ENCODE data around the gene HAUS6. TPM values are rescaled to one million over a fixed set of nuclear protein-coding genes. Genes with fewer than 3 reads are reported as not detected.
"Not testable (repeated sequence)": the region's sequence is repeated elsewhere in the genome, so short reads cannot be mapped to it uniquely, and the experiment has no call there.

Gene HAUS6
- total RNA-seq: 6.4 TPM
- long read RNA-seq, full-length matches to known transcripts: 4 of 9 reads
- long read RNA-seq, partial matches to known transcripts: 4 of 9 reads
- long read RNA-seq, other reads (novel, unspliced or antisense): 1 of 9 reads

GRCh38 chr9:19102631-19103345 lies at the start of gene HAUS6:
HAUS6 (minus strand) TSS chr9:19102904; CDS start chr9:19102651, 253 bp downstream.
- peak; percentile 98 for DNase-seq (ENCODE audit: low spot score)

GRCh38 chr9:19152160-19152498 lies 49.4 kb upstream of the HAUS6 start:
- intact Hi-C loops (cut with DNase I); DNase-seq (ENCODE audit: low spot score): not testable (repeated sequence)

More at GRCh38 chr9:19102631-19103345, at the start of gene HAUS6:
- intact Hi-C loops (cut with DNase I): loop anchor here (1.0 to 10.0 kb wide), 4 partner anchors 24 to 352 kb away; partner anchors contain the start of genes DENND4C, PLIN2 and RRAGA

GRCh38 chr9:19151425-19152159 lies 48.9 kb upstream of the HAUS6 start:
- intact Hi-C loops (cut with DNase I): no loop called here
- DNase-seq (ENCODE audit: low spot score): no peak

GRCh38 chr9:19149230-19149629 lies 46.5 kb upstream of the HAUS6 start:
- intact Hi-C loops (cut with DNase I): no loop called here

DNA sequence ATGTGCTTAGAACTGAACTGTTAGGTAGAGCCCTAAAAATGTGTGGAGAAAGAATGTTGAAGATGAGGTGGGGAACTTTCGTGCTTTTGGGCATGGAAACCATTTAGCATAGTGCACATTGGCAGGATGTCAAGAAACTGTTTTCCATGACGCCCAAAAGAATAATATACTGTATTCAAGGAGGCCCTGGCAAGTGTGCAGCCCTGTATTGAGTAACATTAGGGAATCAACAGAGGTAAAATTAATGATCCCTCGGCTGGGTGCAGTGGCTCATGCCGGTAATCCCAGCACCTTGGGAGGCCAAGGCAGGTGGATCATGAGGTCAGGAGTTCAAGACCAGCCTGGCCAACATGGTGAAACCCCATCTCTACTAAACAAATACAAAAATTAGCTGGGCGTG lies 45.5 kb upstream of the HAUS6 start:
- intact Hi-C loops (cut with DNase I): no loop called here
- no peak for DNase-seq (ENCODE audit: low spot score)

More at GRCh38 chr9:19149230-19149629, 46.5 kb upstream of the HAUS6 start:
- DNase-seq (ENCODE audit: low spot score): no peak

DNA sequence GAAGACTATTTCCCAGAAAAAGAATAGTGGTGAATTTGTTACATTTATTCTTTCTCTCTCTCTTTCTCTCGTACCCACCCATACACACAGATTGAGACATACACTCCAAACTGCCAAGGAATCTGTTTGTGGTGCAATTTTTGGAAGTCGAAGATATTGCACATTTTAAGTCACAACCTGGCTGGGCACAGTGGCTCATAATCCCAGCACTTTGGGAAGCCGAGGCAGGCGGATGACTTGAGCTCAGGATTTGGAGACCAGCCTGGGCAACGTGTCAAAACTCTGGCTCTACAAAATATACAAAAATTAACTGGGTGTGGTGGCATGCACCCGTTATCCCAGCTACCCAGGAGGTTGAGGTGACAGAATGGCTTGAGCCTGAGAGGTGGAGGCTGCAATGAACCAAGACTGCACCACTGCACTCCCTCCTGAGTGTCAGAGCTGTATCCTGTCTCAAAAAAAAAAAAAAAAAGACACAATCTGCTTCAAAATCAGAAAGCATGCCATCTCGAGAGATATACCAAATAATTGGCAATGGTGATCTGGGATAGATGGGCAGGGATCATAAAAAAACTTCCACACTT lies 43.8 kb upstream of the HAUS6 start:
- no peak for DNase-seq (ENCODE audit: low spot score)
- intact Hi-C loops (cut with DNase I): no loop called here

DNA sequence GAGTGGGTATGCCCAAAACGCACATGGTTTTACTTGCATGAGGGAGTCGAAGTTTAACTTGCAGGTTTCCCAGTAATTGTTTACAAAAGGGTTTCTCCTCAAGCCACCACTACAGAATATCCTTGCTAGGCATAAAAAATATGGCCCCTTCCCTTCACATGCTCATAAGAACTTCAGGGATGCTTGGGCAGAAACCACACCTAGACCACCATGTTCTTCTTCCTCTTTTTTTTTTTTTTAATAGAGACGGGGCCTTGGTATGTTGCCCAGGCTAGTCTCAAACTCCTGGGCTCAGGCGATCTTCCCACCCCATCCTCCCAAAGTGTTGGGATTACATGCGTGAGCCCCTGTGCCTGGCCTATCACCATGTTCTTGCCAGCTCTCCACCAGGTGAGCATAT lies 43.2 kb upstream of the HAUS6 start:
- intact Hi-C loops (cut with DNase I): no loop called here
- no peak for DNase-seq (ENCODE audit: low spot score)

DNA sequence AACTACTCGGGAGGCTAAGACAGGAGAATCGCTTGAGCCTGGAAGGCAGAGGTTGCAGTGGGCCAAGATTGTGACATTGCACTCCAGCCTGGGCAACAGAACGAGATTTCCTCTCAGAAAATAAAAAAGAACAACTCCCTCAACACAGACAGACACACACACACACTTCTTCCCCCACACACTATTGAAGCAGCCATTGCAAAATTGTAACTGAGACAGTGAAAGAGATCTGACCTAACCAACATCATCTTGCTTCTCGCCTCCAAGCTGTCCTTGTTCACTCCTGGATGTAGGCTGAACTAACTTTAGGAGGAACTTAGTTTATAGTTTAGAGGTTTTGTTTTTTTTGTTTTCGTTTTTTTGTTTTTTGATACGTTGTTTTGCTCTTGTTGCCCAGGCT lies 37.6 kb upstream of the HAUS6 start:
- intact Hi-C loops (cut with DNase I): no loop called here
- DNase-seq (ENCODE audit: low spot score): no peak

GRCh38 chr9:19138084-19138483 lies 35.4 kb upstream of the HAUS6 start:
- no peak for DNase-seq (ENCODE audit: low spot score)
- intact Hi-C loops (cut with DNase I): no loop called here

GRCh38 chr9:19137282-19137681 lies 34.6 kb upstream of the HAUS6 start:
- DNase-seq (ENCODE audit: low spot score): no peak
- intact Hi-C loops (cut with DNase I): no loop called here

DNA sequence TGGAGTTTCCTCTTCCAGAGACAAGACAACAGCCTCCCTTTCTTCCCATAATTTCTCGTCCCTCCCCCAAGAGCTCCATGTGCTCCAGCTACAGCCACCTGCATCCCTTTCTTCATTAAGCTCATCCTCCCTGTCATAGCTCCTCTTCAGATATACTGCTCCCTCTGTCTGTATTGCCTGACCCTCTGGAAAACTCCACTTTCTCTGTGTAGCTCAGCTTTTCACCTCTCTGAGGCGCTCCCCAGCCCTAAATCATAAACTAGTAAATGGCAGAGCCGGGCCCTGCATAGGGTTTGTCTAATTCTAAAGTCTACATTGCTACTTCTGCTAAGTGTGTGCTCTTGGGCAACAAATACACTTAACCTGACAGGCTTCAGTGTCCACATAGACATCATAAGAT lies 33.4 kb upstream of the HAUS6 start:
- intact Hi-C loops (cut with DNase I): no loop called here
- DNase-seq (ENCODE audit: low spot score): no peak

DNA sequence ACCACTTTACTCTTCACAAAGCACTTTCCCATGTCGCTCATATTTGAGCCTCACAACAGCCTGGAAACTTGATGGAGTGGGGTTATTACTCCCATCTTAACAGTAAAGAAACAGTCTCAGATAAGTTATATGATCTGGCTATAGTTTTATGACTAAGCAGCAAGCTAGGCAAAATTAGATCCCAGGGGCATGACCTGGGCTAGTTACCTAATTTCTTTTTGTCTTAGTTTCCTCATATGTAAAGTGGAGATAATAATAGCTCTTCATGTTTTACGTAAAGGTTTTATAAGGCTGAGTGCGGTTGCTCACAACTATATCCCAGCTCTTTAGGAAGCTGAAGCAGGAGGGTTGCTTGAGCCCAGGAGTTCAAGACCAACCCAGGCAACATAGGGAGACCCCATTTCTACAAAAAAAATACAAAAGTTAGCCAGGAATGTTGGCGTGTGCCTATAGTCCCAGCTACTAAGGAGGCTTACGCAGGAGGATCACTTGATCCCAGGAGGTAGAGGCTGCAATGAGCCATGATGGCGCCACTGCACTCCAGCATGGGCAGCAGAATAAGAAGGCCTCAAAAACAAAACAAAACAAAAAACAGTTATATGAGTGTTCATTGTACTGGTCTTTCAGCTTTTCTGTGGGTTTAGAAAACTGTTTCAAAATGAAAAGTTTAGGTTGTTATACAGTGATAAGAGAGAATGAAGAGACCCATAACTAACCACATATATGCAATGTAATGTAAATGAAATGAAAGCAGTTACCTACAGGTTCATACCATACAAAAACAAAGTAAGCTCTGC lies 31.0 kb upstream of the HAUS6 start:
- DNase-seq (ENCODE audit: low spot score): no peak
- intact Hi-C loops (cut with DNase I): no loop called here

DNA sequence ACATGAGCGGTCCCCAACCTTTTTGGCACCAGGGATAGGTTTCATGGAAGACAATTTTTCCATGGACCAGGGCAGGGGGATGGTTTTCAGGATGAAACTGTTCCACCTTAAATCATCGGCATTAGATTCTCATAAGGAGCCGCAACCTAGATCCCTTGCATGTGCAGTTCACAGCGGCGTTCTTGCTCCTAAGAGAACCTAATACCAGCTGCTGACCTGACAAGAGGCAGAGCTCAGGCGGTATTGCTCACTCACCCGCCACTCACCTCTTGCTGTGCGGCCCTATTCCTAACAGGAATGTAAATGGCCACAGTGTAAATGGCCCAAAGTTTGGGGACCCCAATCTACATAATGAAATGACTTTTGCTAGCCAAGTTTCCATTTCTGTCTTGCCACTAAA lies 27.7 kb upstream of the HAUS6 start:
- no peak for DNase-seq (ENCODE audit: low spot score)
- intact Hi-C loops (cut with DNase I): no loop called here

DNA sequence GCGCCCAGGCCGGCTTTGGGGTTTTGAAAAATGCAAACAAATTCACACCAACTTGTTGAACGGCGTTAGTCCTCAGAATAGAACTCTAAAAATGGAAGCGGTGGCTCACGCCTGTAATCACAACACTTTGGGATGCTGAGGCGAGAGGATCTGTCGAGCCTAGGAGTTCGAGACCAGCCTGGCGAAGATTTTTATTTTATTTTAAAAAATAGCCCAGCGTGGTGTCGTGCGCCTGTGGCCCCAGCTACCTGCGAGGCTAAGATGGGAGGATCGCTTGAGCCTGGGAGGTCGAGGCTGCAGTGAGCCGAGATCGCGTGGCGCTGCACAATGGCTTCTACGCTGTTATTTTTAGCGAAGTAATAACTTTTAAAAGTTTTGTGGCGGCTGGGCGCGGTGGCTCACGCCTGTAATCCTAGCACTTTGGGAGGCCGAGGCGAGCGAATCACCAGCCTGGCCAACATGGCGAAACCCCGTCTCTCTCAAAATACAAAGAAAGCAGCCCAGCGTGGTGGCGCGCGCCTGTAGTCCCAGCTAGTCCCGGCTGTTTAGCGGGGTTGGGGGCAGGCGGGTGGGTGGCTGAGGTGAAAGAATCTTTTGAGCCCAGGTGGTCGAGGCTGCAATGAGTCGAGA lies 25.3 kb upstream of the HAUS6 start:
- no peak for DNase-seq (ENCODE audit: low spot score)
- intact Hi-C loops (cut with DNase I): loop anchor here (2.0 to 10.0 kb wide), 4 partner anchors 25 to 247 kb away; partner anchors contain the start of genes DENND4C and HAUS6

DNA sequence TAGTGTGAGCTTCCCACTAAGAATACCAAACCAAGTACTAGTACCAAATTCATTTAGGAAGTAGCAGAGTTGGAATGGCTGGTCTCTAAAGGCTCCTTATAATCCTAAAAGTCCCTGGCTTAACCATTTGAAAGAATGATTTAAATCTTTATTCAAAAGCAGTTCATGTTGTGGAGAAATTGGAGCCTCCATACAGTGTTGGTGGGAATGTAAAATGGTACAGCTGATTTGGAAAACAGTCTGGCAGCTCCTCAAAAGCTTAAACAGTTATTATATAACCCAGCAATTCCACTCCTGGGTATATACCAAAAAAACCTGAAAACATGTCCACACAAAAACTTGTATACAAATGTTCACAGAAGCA lies 21.7 kb upstream of the HAUS6 start:
- no peak for DNase-seq (ENCODE audit: low spot score)
- intact Hi-C loops (cut with DNase I): loop anchor here (10.0 kb wide), 1 partner anchor 250 kb away; no protein-coding TSS in a partner anchor

GRCh38 chr9:19122490-19123042 lies 19.9 kb upstream of the HAUS6 start:
- intact Hi-C loops (cut with DNase I): loop anchor here (10.0 kb wide), 1 partner anchor 252 kb away; no protein-coding TSS in a partner anchor
- no peak for DNase-seq (ENCODE audit: low spot score)

- intact Hi-C loops (cut with DNase I): loop anchor here (10.0 kb wide), 1 partner anchor 254 kb away; no protein-coding TSS in a partner anchor
- no peak for DNase-seq (ENCODE audit: low spot score)
Measured at GRCh38 chr9:19120877-19121276, 18.2 kb upstream of the HAUS6 start.

GRCh38 chr9:19119801-19120440 lies 17.2 kb upstream of the HAUS6 start:
- intact Hi-C loops (cut with DNase I): loop anchor here (10.0 kb wide), 1 partner anchor 255 kb away; no protein-coding TSS in a partner anchor

More at GRCh38 chr9:19119801-19120440, 17.2 kb upstream of the HAUS6 start:
- no peak for DNase-seq (ENCODE audit: low spot score)

Data from cardiac septum (tissue), 1 donor.